ENCODE measurements around the gene SH2D3C. TPM values are rescaled to one million over a fixed set of nuclear protein-coding genes. Genes with fewer than 3 reads are reported as not detected.

The SH2D3C gene
- total RNA-seq, 1 experiment from 2014 or later, result not detected

DNA sequence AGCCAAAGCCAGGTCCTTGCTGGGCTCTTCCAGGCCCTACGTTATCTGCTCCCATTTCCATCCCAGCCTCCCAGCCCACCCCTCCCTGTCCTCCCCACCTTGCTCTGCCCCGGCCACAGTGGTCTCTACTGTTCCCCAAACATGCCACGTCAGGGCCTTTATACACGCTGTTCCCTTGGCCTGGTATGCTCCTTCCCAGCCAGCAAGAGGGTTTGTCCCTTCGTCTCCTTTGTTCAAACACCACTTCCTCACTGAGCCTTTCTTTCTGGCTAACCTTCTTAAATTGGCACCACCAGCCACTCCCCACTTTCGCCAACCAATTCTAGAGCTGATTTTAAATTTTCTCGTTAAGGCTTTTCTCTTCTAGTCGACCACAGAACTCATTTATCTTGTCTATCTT is 9.8 kb downstream of the SH2D3C start:
- BruUV-seq (replicated peaks), result no TSS peak
- no peaks in the 10 kb centered on the region for H3K4me1 Mint-ChIP-seq (ENCODE audit: insufficient read depth, unreplicated experiment)
- no peak for DNase-seq (ENCODE audit: unreplicated experiment)
- intact Hi-C loops (cut with micrococcal nuclease), result no loop called here
- no peak overlapping the region for H3K27ac Mint-ChIP-seq (ENCODE audit: low read depth, unreplicated experiment)
- peaks cover 7% of the 10 kb centered on the region for H3K9me3 Mint-ChIP-seq (ENCODE audit: unreplicated experiment)
- no peak overlapping the region for H3K4me3 Mint-ChIP-seq (ENCODE audit: unreplicated experiment)
- TF ChIP-seq, protein P1, sequence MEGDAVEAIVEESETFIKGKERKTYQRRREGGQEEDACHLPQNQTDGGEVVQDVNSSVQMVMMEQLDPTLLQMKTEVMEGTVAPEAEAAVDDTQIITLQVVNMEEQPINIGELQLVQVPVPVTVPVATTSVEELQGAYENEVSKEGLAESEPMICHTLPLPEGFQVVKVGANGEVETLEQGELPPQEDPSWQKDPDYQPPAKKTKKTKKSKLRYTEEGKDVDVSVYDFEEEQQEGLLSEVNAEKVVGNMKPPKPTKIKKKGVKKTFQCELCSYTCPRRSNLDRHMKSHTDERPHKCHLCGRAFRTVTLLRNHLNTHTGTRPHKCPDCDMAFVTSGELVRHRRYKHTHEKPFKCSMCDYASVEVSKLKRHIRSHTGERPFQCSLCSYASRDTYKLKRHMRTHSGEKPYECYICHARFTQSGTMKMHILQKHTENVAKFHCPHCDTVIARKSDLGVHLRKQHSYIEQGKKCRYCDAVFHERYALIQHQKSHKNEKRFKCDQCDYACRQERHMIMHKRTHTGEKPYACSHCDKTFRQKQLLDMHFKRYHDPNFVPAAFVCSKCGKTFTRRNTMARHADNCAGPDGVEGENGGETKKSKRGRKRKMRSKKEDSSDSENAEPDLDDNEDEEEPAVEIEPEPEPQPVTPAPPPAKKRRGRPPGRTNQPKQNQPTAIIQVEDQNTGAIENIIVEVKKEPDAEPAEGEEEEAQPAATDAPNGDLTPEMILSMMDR (IDR thresholded peaks at IDR 0.05; ENCODE audit: unreplicated experiment), result no peak
- POLR2A ChIA-PET, result interaction anchor here (2.0 to 4.9 kb wide), 2 partner anchors 28 to 33 kb away, joined by 7 to 50 read pairs; partner anchors contain the start of gene TOR2A
- CTCF ChIA-PET, result interaction anchor here (1.4 to 1.8 kb wide), 3 partner anchors 16 to 29 kb away, joined by 3 to 6 read pairs (median 3); no protein-coding TSS in a partner anchor
- no peaks in the 10 kb centered on the region for H3K27me3 Mint-ChIP-seq (ENCODE audit: insufficient read depth, unreplicated experiment)
- no peaks in the 10 kb centered on the region for H3K36me3 Mint-ChIP-seq (ENCODE audit: insufficient read depth, unreplicated experiment)

DNA sequence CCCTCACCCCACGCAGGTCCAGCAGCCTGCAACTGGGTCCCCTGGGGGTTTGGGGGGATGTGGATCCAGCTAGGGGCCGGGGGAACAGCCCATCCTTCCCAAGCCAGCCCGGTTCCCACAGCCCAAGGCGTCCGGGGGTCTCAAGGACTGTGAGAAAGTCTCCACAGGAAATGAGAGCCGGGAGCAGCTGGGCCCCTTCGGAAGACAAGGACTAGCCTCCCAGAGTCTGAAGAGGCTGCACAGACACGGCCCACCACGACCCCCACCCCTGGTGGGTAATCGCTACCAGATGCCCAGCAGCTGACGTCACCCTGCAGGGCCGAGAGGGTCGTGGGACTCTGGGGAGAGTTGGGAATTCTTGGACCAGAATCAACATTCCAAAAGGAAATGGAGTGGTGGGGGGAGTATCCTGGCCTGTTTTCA is 10.5 kb downstream of the SH2D3C start:
- H3K9me3 Mint-ChIP-seq (ENCODE audit: unreplicated experiment), result peaks cover 7% of the 10 kb centered on the region
- H3K27ac Mint-ChIP-seq (ENCODE audit: low read depth, unreplicated experiment), result no peak overlapping the region
- peaks cover 3% of the 10 kb centered on the region for H3K27me3 Mint-ChIP-seq (ENCODE audit: insufficient read depth, unreplicated experiment)
- no peak for DNase-seq (ENCODE audit: unreplicated experiment)
- H3K36me3 Mint-ChIP-seq (ENCODE audit: insufficient read depth, unreplicated experiment), result no peaks in the 10 kb centered on the region
- H3K4me1 Mint-ChIP-seq (ENCODE audit: insufficient read depth, unreplicated experiment), result no peaks in the 10 kb centered on the region
- CTCF ChIA-PET, result interaction anchor here (0.6 to 2.6 kb wide), 4 partner anchors 17 to 154 kb away, joined by 3 to 6 read pairs (median 4); no protein-coding TSS in a partner anchor
- POLR2A ChIA-PET, result interaction anchor here (2.0 to 4.9 kb wide), 2 partner anchors 27 to 33 kb away, joined by 7 to 50 read pairs; partner anchors contain the start of gene TOR2A
- H3K4me3 Mint-ChIP-seq (ENCODE audit: unreplicated experiment), result no peak overlapping the region
- TF ChIP-seq, protein P1 (IDR thresholded peaks at IDR 0.05; ENCODE audit: unreplicated experiment), result no peak
- intact Hi-C loops (cut with micrococcal nuclease), result no loop called here
- no TSS peak for BruUV-seq (replicated peaks)

DNA sequence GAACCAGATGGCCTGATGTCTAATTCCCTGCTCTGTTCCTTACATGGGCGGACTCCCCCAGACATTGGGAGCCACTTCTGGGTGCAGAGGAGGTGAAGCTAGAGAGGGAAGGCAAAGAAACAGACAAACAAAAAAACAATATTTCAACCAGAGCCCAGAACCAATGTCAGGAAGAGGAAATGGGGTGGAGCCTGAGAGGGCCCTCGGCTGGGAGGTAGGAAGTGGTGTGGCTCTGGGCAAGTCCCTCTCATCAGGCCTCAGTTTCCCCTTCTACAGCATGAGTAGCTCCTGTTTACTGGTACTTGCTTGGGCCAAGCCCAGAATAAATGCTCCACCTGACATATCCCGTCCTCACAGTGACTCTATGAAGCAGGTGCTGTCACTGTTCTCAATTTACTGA is 11.1 kb downstream of the SH2D3C start:
- Mint-ChIP-seq H3K9me3 (ENCODE audit: unreplicated experiment) (peaks cover 7% of the 10 kb centered on the region), H3K36me3 (ENCODE audit: insufficient read depth, unreplicated experiment) (no peaks in the 10 kb centered on the region), H3K27ac (ENCODE audit: low read depth, unreplicated experiment) (no peak overlapping the region), H3K4me3 (ENCODE audit: unreplicated experiment) (no peak overlapping the region), H3K4me1 (ENCODE audit: insufficient read depth, unreplicated experiment) (no peaks in the 10 kb centered on the region), H3K27me3 (ENCODE audit: insufficient read depth, unreplicated experiment) (peaks cover 8% of the 10 kb centered on the region)
- ChIA-PET CTCF (interaction anchor here (0.6 to 2.6 kb wide), 4 partner anchors 17 to 154 kb away, joined by 3 to 6 read pairs (median 6); partner anchors contain the start of gene TTC16), POLR2A (interaction anchor here (4.9 kb wide), 1 partner anchor 27 kb away, joined by 50 read pairs; no protein-coding TSS in a partner anchor)
- no TSS peak for BruUV-seq (replicated peaks)
- TF ChIP-seq, protein P1 (IDR thresholded peaks at IDR 0.05; ENCODE audit: unreplicated experiment), result no peak
- intact Hi-C loops (cut with micrococcal nuclease), result no loop called here
- DNase-seq (ENCODE audit: unreplicated experiment), result no peak

DNA sequence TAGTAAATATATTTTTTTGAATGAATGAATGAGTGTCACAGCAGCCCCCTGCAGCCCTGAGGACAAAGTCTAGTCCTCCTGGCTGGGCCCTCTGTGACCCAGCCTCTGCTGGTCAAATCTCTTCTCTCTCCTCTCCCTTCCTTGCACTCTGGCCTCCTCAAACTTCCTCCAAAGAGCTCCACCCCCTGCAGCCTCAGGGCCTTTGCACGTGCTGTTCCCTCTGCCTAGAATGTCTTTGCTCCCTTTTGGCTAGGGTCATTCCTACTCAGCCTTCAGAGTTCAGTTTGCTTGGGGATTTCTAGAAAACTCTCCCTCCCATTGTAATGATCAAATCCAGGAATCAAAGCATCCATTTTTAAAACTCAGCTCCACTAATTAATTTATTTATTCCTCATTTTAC is 13.0 kb downstream of the SH2D3C start:
- Mint-ChIP-seq H3K4me1 (ENCODE audit: insufficient read depth, unreplicated experiment) (no peaks in the 10 kb centered on the region), H3K4me3 (ENCODE audit: unreplicated experiment) (no peak overlapping the region), H3K27ac (ENCODE audit: low read depth, unreplicated experiment) (no peak overlapping the region), H3K9me3 (ENCODE audit: unreplicated experiment) (peaks cover 7% of the 10 kb centered on the region), H3K27me3 (ENCODE audit: insufficient read depth, unreplicated experiment) (peaks cover 15% of the 10 kb centered on the region), H3K36me3 (ENCODE audit: insufficient read depth, unreplicated experiment) (no peaks in the 10 kb centered on the region)
- no TSS peak for BruUV-seq (replicated peaks)
- DNase-seq (ENCODE audit: unreplicated experiment), result no peak
- CTCF ChIA-PET, result interaction anchor here (0.9 to 2.6 kb wide), 4 partner anchors 31 to 156 kb away, joined by 3 to 7 read pairs (median 4); partner anchors contain the start of gene TOR2A
- POLR2A ChIA-PET, result interaction anchor here (0.6 to 1.3 kb wide), 5 partner anchors 9 to 1123 kb away, joined by 3 to 6 read pairs (median 3); no protein-coding TSS in a partner anchor
- TF ChIP-seq, protein P1 (IDR thresholded peaks at IDR 0.05; ENCODE audit: unreplicated experiment), result no peak
- intact Hi-C loops (cut with micrococcal nuclease), result no loop called here
